CD14-positive monocyte (primary cell): Measurements from ENCODE around the gene NTRK3. TPM values are rescaled to one million over a fixed set of nuclear protein-coding genes. Genes with fewer than 3 reads are reported as not detected.

Experiments used
- DNase-seq, 3 donors: peaks; one replicate each; pipeline ENCODE4 v3.0.0-alpha.2; 2011 to 2022
- H2AFZ ChIP-seq: 2 replicates; pipeline ENCODE4 v1.6.0; 2012; ENCODE audit warnings: mild to moderate bottlenecking, low read depth, low read length, inconsistent platforms; ENCODE audit not compliant: insufficient read depth, poor library complexity, severe bottlenecking
- H3K27ac ChIP-seq, 2 donors: 1 replicate in 1 of 2; 2 replicates in 1 of 2; pipeline ENCODE4 v1.5.1; 2012 to 2013; ENCODE audit warnings: low read length in 2 of 2, control low read depth in 1 of 2, inconsistent platforms in 1 of 2, low read depth in 1 of 2, mild to moderate bottlenecking in 1 of 2
- H3K27me3 ChIP-seq, 2 donors: one replicate each; pipeline versions ENCODE4 v1.6.0 to v1.6.1; 2011 to 2013; ENCODE audit warnings: low read length in 2 of 2; ENCODE audit not compliant: control insufficient read depth in 2 of 2, insufficient read depth in 2 of 2
- H3K36me3 ChIP-seq, 2 donors: replicated peaks in 1 of 2; 1 replicate in 1 of 2; 2 replicates in 1 of 2; pipeline versions ENCODE4 v1.5.1 to v1.6.1; 2012 to 2013; ENCODE audit warnings: low read length in 2 of 2, control low read depth in 1 of 2, inconsistent platforms in 1 of 2, mild to moderate bottlenecking in 1 of 2; ENCODE audit not compliant: insufficient read depth in 2 of 2, control insufficient read depth in 1 of 2
- H3K4me1 ChIP-seq, 2 donors: 1 replicate in 1 of 2; 2 replicates in 1 of 2; pipeline versions ENCODE4 v1.5.1 to v1.6.1; 2012 to 2013; ENCODE audit warnings: low read length in 2 of 2, control low read depth in 1 of 2, inconsistent platforms in 1 of 2, mild to moderate bottlenecking in 1 of 2, moderate library complexity in 1 of 2; ENCODE audit not compliant: insufficient read depth in 2 of 2, control insufficient read depth in 1 of 2
- H3K4me2 ChIP-seq: replicated peaks from 2 replicates; pipeline ENCODE3; 2012; ENCODE audit warnings: low read length, moderate library complexity, mild to moderate bottlenecking; ENCODE audit not compliant: poor library complexity, severe bottlenecking; ENCODE audit errors: extremely low read depth
- H3K4me3 ChIP-seq, 3 experiments: fragments of 200-600 bp in 1 of 3; sonication (generic) in 1 of 3; replicated peaks in 1 of 3; 1 replicate in 2 of 3; 2 replicates in 1 of 3; pipeline ENCODE4 v1.5.1; 2011 to 2013; ENCODE audit warnings: low read length in 3 of 3, mild to moderate bottlenecking in 3 of 3, control low read depth in 2 of 3, low read depth in 2 of 3, inconsistent platforms in 1 of 3, moderate library complexity in 1 of 3
- H3K79me2 ChIP-seq: 2 replicates; pipeline ENCODE4 v1.6.0; 2012; ENCODE audit warnings: mild to moderate bottlenecking, control low read depth, inconsistent platforms, low read length, moderate library complexity; ENCODE audit not compliant: insufficient read depth
- H3K9ac ChIP-seq: 2 replicates; pipeline ENCODE4 v1.6.0; 2017; ENCODE audit warnings: low read length, mild to moderate bottlenecking; ENCODE audit not compliant: insufficient read depth, poor library complexity, severe bottlenecking
- H3K9me3 ChIP-seq, 2 donors: replicated peaks in 1 of 2; 1 replicate in 1 of 2; 2 replicates in 1 of 2; pipeline versions ENCODE4 v1.5.1 to v1.6.1; 2012 to 2013; ENCODE audit warnings: low read length in 2 of 2, control low read depth in 1 of 2; ENCODE audit not compliant: control insufficient read depth in 1 of 2, insufficient read depth in 1 of 2
- H4K20me1 ChIP-seq: 2 replicates; pipeline ENCODE4 v1.6.0; 2012; ENCODE audit warnings: mild to moderate bottlenecking, low read length, control low read depth, moderate library complexity; ENCODE audit not compliant: insufficient read depth
- H3K27ac Mint-ChIP-seq, 7 donors: one replicate each; pipeline ENCODE4 v1.8.0; 2020; ENCODE audit warnings: mild to moderate bottlenecking in 7 of 7, mixed read lengths in 7 of 7, moderate library complexity in 6 of 7, inconsistent platforms in 2 of 7
- H3K27me3 Mint-ChIP-seq, 3 donors: one replicate each; pipeline ENCODE4 v1.8.0; 2021 to 2022; ENCODE audit warnings: low read depth in 3 of 3, mild to moderate bottlenecking in 3 of 3, mixed read lengths in 3 of 3, moderate library complexity in 3 of 3, inconsistent platforms in 1 of 3
- H3K36me3 Mint-ChIP-seq, 2 donors: one replicate each; pipeline ENCODE4 v1.8.0; 2020; ENCODE audit warnings: mixed read lengths in 2 of 2, inconsistent platforms in 1 of 2, mild to moderate bottlenecking in 1 of 2
- H3K4me1 Mint-ChIP-seq: one replicate; pipeline ENCODE4 v1.8.0; 2020; ENCODE audit warnings: mild to moderate bottlenecking, mixed read lengths
- H3K4me3 Mint-ChIP-seq, 2 donors: one replicate each; pipeline ENCODE4 v1.8.0; 2020; ENCODE audit warnings: mild to moderate bottlenecking in 2 of 2, mixed read lengths in 2 of 2, moderate library complexity in 1 of 2
- H3K9me3 Mint-ChIP-seq, 7 donors: one replicate each; pipeline ENCODE4 v1.8.0; 2020 to 2022; ENCODE audit warnings: mixed read lengths in 7 of 7, mild to moderate bottlenecking in 6 of 7, moderate library complexity in 6 of 7, inconsistent platforms in 2 of 7
- CTCF ChIP-seq: fragments of 200-600 bp; IDR thresholded peaks from one replicate; pipeline ENCODE4 v1.8.0; 2022; ENCODE audit warnings: antibody characterized with exemption, mild to moderate bottlenecking
- WGBS: methylation state at CpG from one replicate; pipeline ENCODE4 v1.1.5; 2013; ENCODE audit warnings: missing lambda C conversion rate; ENCODE audit not compliant: insufficient coverage; 5-methylcytosine and 5-hydroxymethylcytosine counted together
- intact Hi-C, 2 donors: fragments of 100-400 bp; cut with micrococcal nuclease; formaldehyde crosslinking; loops; one replicate each; pipeline versions ENCODE4 v1.15.0 to v1.15.1; 2023
- polyA plus RNA-seq, 3 donors: library from polyadenylated mRNA; depleted of rRNA in 1 of 3; unstranded in 2 of 3; stranded (reverse) in 1 of 3; fragments of 300-500 nt in 2 of 3; fragments of >200 nt in 1 of 3; fragmentation: Illumina TruSeq in 2 of 3; gene quantifications; 1 replicate in 2 of 3; 2 replicates in 1 of 3; pipeline ENCODE4 v1.2.3, GENCODE V29; 2012 to 2021

The NTRK3 gene
- polyA plus RNA-seq, 3 donors, result not detected

- Histone ChIP-seq H2AFZ (no peak overlapping the region), H3K79me2 (no peaks in the 10 kb centered on the region), H3K27ac (no peak overlapping the region), H3K9me3 (no peaks in the 10 kb centered on the region), H3K36me3 (no peaks in the 10 kb centered on the region), H3K9ac (no peak overlapping the region), H3K4me2 (no peak overlapping the region), H3K4me3 (no peak overlapping the region), H3K4me1 (no peaks in the 10 kb centered on the region), H4K20me1 (no peaks in the 10 kb centered on the region), H3K27me3 (no peaks in the 10 kb centered on the region)
- H3K4me3 Mint-ChIP-seq, result no peak overlapping the region
- no peak for TF ChIP-seq CTCF
- WGBS, result 94% methylated on average over 15 of the region's 23 CpGs
- peaks cover 0 to 8% (median 2%) of the 10 kb centered on the region in 7 donors for H3K9me3 Mint-ChIP-seq
- no peaks in the 10 kb centered on the region for H3K36me3 Mint-ChIP-seq
- intact Hi-C loops, result no loop called here
- no peak for DNase-seq
- H3K27ac Mint-ChIP-seq, result no peak overlapping the region
- no peaks in the 10 kb centered on the region for H3K4me1 Mint-ChIP-seq
- H3K27me3 Mint-ChIP-seq, result peaks cover 1 to 9% (median 4%) of the 10 kb centered on the region in 3 donors
Observed at GRCh38 chr15:87952736-87953287, 303.7 kb downstream of the NTRK3 start.

DNA sequence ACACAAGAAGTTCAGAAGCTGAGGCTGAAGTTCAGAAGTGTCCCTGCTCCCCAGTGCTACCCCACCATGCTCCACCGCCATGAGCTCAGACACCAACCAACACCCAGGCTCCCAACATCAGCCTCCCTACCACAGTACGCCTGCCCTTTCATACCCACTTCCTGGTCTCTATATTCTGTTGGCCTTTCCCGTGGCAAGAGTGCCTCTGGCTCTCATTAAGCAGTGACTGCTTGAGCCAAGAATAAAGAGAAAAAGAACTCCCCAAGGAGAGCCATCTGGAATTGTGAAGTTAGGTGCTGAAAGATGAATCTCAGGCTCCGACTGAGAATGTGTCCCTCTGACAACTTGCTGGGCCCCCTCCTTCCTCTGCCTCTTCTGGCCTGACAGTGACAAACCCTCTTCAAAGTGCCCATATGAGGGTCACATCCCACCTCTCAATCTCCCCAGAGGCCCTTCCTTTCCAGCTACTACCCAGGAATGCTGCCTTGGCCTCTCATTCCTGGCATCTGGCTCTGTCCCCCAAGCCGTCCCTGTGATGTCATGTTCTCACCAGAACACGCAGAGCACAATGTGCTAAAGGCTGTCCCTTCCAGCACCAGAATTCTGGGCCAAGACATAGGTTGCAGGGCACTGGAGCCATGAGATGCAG, 306.8 kb downstream of the NTRK3 start:
- Mint-ChIP-seq H3K27me3 (peaks cover 1 to 9% (median 4%) of the 10 kb centered on the region in 3 donors), H3K36me3 (no peaks in the 10 kb centered on the region), H3K9me3 (peaks cover 0 to 8% (median 2%) of the 10 kb centered on the region in 7 donors), H3K27ac (peak overlapping the region in 2 of 7 donors; percentile 23 to 57), H3K4me3 (no peak overlapping the region), H3K4me1 (no peaks in the 10 kb centered on the region)
- Histone ChIP-seq H4K20me1 (no peaks in the 10 kb centered on the region), H3K4me2 (no peak overlapping the region), H3K4me3 (no peak overlapping the region), H2AFZ (no peak overlapping the region), H3K27ac (no peak overlapping the region), H3K79me2 (no peaks in the 10 kb centered on the region), H3K9ac (no peak overlapping the region), H3K27me3 (no peaks in the 10 kb centered on the region), H3K9me3 (no peaks in the 10 kb centered on the region), H3K36me3 (no peaks in the 10 kb centered on the region), H3K4me1 (no peaks in the 10 kb centered on the region)
- no peak for TF ChIP-seq CTCF
- DNase-seq, result no peak
- intact Hi-C loops, result no loop called here
- 96% methylated on average over 4 of the region's 6 CpGs for WGBS
